Femur (tissue), 1 donor: ENCODE data around the gene FBRSL1.

ENCODE experiments used
- DNase-seq: peaks from one replicate; pipeline ENCODE4 v3.0.0-alpha.2; 2017

The FBRSL1 gene

GRCh38 chr12:132485619-132486018 lies 4.3 kb upstream of the FBRSL1 start:
- no peak for DNase-seq

GRCh38 chr12:132486168-132486567 lies 3.8 kb upstream of the FBRSL1 start:
- no peak for DNase-seq

- DNase-seq: no peak
Measured at GRCh38 chr12:132486576-132486975, 3.4 kb upstream of the FBRSL1 start.

DNA sequence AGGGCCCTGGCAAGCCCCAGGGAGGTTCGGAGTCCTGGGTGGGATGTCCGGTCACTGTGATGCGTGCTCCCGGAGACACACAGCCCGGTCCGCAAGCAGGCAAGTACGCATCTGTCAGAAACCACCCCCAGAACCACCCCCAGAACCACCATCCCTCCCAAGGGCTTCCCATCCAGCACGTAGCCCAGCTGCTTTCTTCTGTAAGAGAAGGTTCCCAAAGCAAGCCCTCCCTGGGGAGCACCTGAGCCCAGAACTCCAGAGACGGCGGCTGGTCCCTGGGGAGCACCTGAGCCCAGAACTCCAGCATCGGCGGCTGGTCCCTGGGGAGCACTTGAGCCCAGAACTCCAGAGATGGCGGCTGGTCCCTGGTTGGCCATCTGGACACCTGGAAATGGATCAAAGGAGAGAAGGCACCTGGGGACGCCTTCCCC lies 2.6 kb upstream of the FBRSL1 start:
- no peak for DNase-seq

GRCh38 chr12:132488127-132489077 lies 1.5 kb upstream of the FBRSL1 start:
- DNase-seq: peak; percentile 63

DNA sequence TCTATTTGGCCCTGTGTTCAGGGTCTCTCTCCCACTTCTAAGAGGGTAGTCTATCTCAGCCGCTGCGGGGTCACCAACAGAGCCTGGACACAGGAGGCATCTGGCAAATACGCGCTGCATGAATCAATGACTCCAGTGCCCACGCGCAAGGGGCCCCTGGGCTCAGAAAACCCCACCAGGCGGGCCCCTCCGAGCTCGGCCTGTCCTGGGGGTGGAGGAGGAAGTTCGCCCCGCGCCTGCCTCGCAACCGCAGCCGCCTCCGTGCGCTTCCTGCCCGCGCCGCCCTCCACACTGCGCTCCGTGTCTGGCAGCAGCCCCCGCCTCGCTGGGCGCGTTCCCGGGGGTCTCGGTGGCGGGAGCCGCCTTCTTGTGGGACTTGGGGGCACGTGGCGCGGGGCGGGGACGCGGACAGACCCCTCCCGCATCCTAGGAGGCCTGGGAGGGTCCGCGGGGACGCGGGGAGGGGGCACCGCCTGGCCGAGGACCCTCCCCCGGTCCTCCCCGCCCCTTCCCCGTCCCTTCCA lies 811 bp upstream of the FBRSL1 start:
- peak; percentile 68 for DNase-seq

DNA sequence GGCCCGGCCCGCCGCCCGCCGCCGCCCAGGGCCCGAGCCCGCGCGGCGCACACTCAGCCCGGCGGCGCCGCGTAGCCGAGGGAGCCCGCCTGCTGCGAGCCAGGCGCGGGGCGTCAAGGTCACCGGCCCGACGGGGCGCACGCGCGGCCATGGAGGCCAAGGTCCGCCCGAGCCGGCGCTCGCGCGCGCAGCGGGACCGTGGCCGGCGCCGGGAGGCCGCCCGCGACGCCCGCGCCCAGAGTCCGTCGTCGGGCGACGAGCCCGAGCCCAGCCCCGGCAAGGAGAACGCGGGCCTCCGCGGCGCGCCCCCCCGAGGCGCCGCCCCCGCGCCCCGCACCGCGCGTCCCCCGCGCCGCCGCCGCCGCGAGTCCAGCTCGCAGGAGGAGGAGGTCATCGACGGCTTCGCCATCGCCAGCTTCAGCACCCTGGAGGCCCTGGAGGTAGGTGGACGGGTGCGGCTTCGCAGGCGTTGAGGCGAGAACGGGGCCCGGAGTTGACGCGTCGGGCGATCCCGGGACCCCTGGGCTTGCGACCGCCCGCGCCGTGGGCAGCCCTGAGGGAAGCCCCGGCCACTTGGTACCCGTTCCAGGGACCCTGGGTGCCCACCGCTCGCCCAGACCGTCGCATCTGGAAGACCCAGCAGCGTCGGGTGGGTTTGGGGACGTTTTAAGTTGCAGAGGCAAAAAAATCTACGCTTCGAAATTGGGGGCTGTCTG lies 629 bp downstream of the FBRSL1 start:
- DNase-seq: no peak

GRCh38 chr12:132491138-132491663 lies 1.2 kb downstream of the FBRSL1 start:
- no peak for DNase-seq

- DNase-seq: no peak
Measured at GRCh38 chr12:132491761-132492378, 1.9 kb downstream of the FBRSL1 start.

DNA sequence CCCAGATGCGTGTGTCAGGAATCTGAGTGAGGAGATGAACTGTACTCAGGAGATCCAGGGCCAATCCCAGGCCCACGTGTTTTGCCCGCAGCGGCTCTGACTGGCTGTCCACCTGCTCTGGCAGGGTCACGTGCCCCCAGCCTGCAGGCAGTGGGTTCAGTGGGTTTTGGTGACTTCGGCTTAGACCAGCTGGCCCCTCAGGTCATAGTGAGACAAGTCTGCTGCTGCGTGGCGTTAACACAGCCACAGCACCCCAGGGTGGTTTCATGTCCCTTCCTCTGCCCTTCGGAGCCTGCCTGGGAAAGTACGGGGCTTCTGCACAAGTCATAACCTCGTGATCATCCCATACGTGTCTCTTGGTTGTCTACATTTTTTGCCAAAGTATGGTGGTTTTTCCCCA lies 2.6 kb downstream of the FBRSL1 start:
- no peak for DNase-seq

- no peak for DNase-seq
Measured at GRCh38 chr12:132492951-132493350, 3.0 kb downstream of the FBRSL1 start.

DNA sequence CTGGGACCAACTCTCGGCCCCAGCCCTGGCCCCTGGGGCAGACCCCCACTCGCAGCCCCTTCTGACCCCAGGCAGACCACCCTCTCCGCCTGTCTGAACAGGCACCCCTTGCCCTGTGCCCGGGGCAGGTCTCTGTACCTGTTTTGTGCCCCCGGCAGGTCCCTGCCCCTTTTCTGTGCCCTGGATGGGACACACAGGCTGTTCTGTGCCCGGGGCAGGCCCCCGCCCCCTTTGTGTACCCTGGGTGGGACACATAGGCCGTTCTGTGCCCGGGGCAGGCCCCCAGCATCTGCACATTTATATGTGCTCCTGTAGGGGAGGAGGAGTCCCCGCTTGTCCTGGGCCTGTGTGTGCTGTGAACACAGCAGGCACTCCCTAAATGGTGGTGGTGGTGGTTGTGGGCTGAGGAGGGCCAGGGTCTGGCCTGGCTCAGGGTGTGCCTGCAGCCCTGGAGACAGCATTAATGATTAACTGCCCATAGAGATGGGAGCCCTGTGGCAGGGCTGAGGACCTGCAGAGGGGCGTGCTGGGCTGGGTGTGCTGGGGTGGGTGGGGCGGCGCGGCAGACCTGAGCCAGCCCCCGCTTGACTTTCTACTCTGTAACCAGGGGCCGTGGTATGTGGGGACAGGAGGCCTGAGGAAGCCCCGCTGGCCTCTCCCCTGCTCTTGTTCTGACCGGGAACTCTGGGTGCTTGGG lies 3.7 kb downstream of the FBRSL1 start:
- DNase-seq: no peak

DNA sequence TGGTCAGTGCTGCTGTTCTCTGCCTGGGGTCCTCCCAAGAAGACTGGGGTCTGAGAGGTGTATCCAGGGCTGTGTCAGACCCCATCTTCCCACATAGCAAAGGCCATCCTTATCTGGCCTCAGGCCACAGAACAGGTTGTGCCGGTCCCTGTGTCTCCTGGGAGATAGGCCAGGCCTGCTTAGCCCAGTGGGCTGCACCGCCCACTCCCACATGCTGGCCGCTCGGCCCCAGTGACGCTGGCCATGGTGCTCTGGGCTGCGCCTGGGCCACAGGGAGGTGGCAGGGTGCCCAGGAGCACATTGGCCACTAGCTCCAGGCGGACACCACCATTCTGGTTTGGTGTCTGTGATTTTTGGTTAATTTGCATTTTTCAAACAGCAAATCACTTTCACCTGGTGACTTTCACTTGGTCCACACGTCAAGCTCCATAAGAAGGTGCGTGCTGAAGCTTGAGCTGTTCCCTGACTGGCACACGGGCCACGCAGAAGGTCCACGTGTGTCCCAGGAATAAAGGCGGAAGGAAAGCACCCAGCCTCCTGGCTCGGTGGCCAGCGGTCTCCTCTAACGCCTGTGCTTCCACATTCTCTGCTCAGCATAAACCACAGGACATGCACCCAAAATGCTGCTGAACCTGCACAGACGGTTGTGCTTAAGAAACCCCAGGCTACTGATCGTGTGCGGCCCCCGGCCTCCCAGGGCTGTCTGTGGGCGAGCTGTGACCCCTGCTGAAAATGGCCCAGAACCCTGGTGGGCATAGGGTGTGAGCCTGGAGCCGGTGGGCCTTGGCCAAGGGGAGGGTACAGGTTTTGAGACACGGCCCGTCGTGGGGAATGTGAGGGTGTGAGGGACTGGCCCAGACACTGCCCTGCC lies 4.6 kb downstream of the FBRSL1 start:
- no peak for DNase-seq

- DNase-seq: no peak
Measured at GRCh38 chr12:132495165-132495544, 5.2 kb downstream of the FBRSL1 start.

GRCh38 chr12:132495629-132496357 lies 5.8 kb downstream of the FBRSL1 start:
- DNase-seq: no peak

GRCh38 chr12:132496358-132496669 lies 6.4 kb downstream of the FBRSL1 start:
- DNase-seq: no peak

DNA sequence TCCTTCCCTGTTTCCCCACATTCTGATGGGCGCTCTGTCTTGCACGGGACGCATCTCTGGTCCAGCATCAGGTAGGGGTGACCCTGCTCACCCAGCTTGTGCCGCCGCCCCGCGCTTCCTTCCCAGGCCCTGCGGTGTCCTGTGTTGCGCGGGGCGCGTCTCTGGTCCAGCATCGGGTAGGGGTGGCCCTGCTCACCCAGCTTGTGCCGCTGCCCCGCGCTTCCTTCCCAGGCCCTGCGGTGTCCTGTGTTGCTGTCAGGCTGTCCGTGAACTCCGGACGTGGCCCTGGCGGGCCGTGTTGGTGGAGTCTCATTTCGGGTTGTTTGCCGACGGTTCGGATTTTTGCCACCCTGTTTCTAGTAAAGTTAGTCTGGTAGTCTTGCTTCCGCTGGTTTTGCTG lies 6.8 kb downstream of the FBRSL1 start:
- DNase-seq: no peak

- no peak for DNase-seq
Measured at GRCh38 chr12:132497514-132498405, 7.8 kb downstream of the FBRSL1 start.

DNA sequence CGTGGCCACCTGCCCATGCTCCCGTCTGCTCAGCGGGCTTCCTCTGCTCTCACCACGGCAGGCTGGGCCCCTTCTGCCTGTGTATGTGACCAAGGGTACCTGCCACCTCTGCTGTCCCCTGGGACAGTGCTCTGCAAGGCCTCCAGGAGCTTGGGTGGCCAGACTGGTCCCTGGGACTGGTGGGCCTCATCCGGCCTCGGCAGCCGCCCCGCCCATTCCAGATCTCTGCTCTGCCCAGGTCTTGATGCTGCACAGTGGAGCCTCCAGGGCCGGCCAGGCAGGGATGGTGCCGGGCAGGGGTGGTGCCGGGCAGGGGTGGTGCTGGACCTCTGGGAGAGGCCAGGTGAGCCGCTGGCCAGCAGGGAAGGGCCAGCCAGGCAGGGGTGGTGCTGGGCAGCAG lies 9.0 kb downstream of the FBRSL1 start:
- DNase-seq: no peak
